Naive B cell (primary cell): ENCODE data around the gene MED13L. TPM values are rescaled to one million over a fixed set of nuclear protein-coding genes. Genes with fewer than 3 reads are reported as not detected.

Experiments
- ATAC-seq, 2 donors: fragments of 150-1000 bp; cut with Tn5 transposase; 2 replicates each; pipeline ENCODE4 v1.10.0; 2021; ENCODE audit warnings: low read depth in 2 of 2, mild to moderate bottlenecking in 2 of 2, moderate library complexity in 2 of 2
- DNase-seq: peaks from one replicate; pipeline ENCODE4 v3.0.0; 2022
- H3K27ac Mint-ChIP-seq, 6 donors: one replicate each; pipeline ENCODE4 v1.8.0; 2020 to 2022; ENCODE audit warnings: mild to moderate bottlenecking in 6 of 6, mixed read lengths in 6 of 6, moderate library complexity in 5 of 6, inconsistent platforms in 2 of 6
- H3K27me3 Mint-ChIP-seq, 3 donors: one replicate each; pipeline ENCODE4 v1.8.0; 2021 to 2022; ENCODE audit warnings: mixed read lengths in 3 of 3, mild to moderate bottlenecking in 1 of 3
- H3K36me3 Mint-ChIP-seq, 2 donors: one replicate each; pipeline ENCODE4 v1.8.0; 2020 to 2022; ENCODE audit warnings: mixed read lengths in 2 of 2, inconsistent platforms in 1 of 2, mild to moderate bottlenecking in 1 of 2
- H3K4me1 Mint-ChIP-seq, 3 donors: one replicate each; pipeline ENCODE4 v1.8.0; 2020 to 2022; ENCODE audit warnings: mixed read lengths in 3 of 3, inconsistent platforms in 1 of 3, mild to moderate bottlenecking in 1 of 3, moderate library complexity in 1 of 3
- H3K4me3 Mint-ChIP-seq, 8 donors: one replicate each; pipeline ENCODE4 v1.8.0; 2020 to 2022; ENCODE audit warnings: mild to moderate bottlenecking in 8 of 8, mixed read lengths in 8 of 8, moderate library complexity in 8 of 8, inconsistent platforms in 2 of 8
- H3K9me3 Mint-ChIP-seq, 7 donors: one replicate each; pipeline ENCODE4 v1.8.0; 2020 to 2022; ENCODE audit warnings: mixed read lengths in 7 of 7, mild to moderate bottlenecking in 5 of 7, inconsistent platforms in 2 of 7, moderate library complexity in 1 of 7
- polyA plus RNA-seq, 6 donors: library from polyadenylated mRNA; unstranded; fragments of 300-500 nt; fragmentation: Illumina TruSeq; gene quantifications; one replicate each; pipeline ENCODE4 v1.2.3, GENCODE V29; 2021; ENCODE audit warnings: low read depth in 6 of 6

Gene MED13L
- polyA plus RNA-seq, 6 donors from 2014 or later: 12.5 to 19.2 (median 16.2) TPM

DNA sequence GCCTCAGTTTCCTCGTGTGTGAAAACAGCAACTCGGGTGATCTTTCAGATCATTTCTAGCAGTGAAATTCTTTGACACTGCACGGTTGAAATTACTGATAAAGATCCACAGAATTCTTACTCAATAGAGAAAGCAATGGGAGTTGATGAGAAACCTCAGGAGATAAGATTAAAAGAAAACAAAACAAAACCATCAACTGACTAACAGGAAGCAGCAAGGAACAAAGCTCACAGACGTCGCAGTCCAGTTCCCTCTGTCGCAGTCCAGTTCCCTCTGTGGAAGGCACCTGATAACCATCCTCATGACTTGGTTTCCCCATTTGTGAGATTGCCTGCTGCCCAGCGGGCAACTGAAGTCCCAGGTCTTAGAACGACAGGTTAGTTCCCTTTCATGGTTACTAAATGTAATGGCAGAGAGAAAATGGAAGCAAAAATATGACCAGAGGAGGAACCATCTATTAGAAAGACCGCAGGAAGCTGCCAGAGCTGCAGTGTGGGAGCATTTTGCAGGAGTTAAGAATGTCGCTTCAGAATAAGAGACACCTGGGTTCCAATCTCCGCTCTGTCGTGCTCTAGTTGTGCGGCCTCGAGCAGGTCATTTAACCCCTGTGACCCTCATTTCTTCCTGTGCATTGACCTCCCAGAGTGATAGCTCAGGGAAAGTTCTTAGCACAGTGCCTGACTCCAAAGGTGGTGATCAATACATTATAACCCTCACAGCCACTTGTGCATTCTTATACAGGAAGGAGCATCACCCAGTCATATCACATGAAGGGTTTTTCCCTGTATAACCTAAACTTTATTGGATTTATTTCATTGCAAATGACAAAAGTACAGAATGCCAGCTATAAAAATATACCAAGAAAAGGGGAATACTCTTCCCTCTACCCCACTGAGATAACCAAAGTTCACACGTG is 5.1 kb upstream of the MED13L start:
- peak overlapping the region in 5 of 6 donors; percentile 24 to 94 (median 67) for H3K27ac Mint-ChIP-seq
- H3K4me1 Mint-ChIP-seq: peaks cover 13 to 27% (median 25%) of the 10 kb centered on the region in 3 donors
- ATAC-seq: no peak

DNA sequence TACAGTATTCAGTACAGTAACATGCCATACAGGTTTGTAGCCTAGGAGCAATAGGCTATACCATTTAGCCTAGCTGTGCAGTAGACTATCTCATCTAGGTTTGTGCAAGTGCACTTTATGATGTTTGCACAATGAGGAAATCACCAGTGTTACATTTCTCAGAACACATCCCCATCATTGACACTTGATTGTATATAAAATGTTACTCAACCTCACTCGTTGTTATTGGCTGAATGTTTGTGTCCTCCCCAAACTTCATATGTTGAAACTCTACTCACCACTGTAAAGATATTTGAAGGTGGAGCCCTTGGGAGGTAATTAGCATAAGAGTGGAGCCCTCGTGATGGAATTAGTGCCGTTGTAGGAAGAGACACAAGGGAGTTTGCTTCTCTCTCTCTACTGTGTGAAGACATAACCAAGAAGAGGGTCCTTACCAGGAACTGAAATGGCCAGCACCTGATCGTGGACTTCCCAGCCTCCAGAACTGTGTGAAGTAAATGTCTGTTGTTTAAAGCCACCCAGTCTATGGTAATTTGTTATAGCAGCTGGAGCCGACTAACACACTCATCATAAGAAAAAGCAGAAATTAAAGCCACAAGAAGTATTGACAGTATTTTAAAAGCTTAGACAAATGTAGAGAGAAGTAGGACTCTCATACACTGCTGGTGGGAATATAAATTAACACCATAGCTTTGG is 3.2 kb upstream of the MED13L start:
- Mint-ChIP-seq H3K9me3 (no peaks in the 10 kb centered on the region), H3K27me3 (peaks cover 0 to 5% (median 0%) of the 10 kb centered on the region in 3 donors), H3K4me1 (peaks cover 19 to 30% (median 29%) of the 10 kb centered on the region in 3 donors), H3K4me3 (peak overlapping the region in 1 of 8 donors; percentile 85), H3K36me3 (peaks cover 0 to 7% of the 10 kb centered on the region in 2 donors), H3K27ac (no peak overlapping the region)
- no peak for DNase-seq
- no peak for ATAC-seq

More for the DNA sequence above, 5.1 kb upstream of the MED13L start:
- Mint-ChIP-seq H3K27me3 (peaks cover 0 to 5% (median 0%) of the 10 kb centered on the region in 3 donors), H3K9me3 (no peaks in the 10 kb centered on the region), H3K4me3 (peak overlapping the region; percentile 65 to 90 (median 84)), H3K36me3 (no peaks in the 10 kb centered on the region)
- peak; percentile 12 for DNase-seq

DNA sequence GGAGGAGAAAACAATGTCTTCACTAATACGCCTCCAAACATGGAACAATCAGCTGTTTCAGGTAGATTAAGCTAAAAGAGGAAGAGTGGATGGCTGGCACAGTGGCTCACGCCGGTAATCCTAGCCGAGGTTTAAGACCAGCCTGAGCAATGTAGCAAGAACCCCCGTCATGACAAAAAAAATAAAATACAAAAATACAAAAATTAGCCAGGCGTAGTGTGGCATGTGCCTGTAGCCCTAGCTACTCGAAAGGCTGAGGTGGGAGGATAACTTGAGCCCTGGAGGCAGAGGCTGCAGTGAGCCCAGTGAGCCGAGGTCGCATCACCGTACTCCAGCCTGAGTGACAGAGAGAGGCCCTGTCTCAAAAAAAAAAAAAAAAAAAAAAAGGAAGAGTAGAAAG is 1.2 kb upstream of the MED13L start:
- Mint-ChIP-seq H3K4me3 (peak overlapping the region; percentile 78 to 92 (median 90)), H3K4me1 (peaks cover 33 to 50% (median 48%) of the 10 kb centered on the region in 3 donors), H3K27ac (peak overlapping the region in 5 of 6 donors; percentile 60 to 97 (median 87)), H3K9me3 (no peaks in the 10 kb centered on the region), H3K27me3 (no peaks in the 10 kb centered on the region), H3K36me3 (peaks cover 0 to 7% of the 10 kb centered on the region in 2 donors)
- DNase-seq: peak; percentile 23
- ATAC-seq: no peak

DNA sequence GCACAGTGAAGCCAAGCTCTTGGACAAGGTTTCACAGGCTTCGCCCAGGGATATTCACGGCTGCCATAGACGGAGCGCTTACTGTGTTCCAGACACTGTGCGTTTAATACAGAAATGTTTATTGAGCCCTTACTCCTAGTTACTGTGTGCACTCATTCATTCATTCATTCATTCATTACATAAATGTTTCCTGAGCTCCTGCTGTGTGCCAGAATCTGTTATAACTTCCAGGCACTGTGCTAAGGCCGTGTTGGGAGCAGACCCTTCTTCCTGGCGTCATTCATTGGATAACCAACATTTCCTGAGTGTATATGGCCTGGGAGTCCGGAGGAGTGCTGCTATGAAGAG is 760 bp upstream of the MED13L start:
- H3K4me1 Mint-ChIP-seq: peaks cover 36 to 54% (median 52%) of the 10 kb centered on the region in 3 donors
- H3K27ac Mint-ChIP-seq: peak overlapping the region in 5 of 6 donors; percentile 60 to 97 (median 87)
- H3K36me3 Mint-ChIP-seq: peaks cover 0 to 7% of the 10 kb centered on the region in 2 donors
- no peak for DNase-seq
- no peaks in the 10 kb centered on the region for H3K9me3 Mint-ChIP-seq
- no peaks in the 10 kb centered on the region for H3K27me3 Mint-ChIP-seq
- peak overlapping the region; percentile 78 to 92 (median 90) for H3K4me3 Mint-ChIP-seq
- no peak for ATAC-seq

DNA sequence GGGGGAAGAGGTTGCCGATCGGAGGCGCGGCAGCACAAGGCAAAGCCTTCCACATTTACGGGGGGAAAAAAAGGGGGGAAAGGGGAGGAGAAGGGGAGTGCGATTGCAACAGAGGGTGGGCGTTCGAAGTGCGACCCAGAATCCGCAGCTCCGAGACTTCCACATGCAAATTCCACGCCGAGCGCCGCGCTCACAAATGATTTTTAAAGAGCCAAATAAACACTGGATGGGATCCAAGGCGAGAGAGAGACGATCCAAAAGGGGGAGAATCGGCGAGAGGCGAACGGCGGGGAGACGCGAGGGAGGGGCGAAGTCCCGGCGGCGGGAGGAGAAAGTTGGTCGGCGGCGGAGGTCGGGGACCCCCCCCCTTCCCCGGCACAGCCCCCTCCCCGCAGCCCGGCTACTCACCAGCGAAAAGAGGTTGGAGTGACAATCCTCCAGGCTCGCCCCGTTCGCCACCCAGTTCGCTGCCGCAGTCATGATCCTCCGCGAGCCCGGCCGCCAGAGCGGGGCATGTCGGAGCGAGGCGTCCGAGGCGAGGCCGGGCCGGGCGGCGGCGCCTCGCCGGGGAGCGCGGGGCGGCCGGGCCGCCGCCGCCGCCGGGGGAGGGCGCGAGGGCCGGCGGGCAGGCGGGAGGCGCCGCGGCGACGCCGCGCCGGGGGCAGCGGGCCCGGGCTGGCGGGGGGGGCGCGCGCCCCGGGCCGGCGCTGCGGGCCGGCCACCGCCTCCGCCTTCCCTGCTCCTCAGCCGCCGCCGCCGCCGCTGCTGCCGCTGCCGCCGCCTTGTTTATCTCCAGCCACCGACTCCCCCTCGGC is 634 bp downstream of the MED13L start:
- Mint-ChIP-seq H3K4me1 (peaks cover 31 to 54% (median 51%) of the 10 kb centered on the region in 3 donors), H3K9me3 (no peaks in the 10 kb centered on the region), H3K36me3 (peaks cover 0 to 7% of the 10 kb centered on the region in 2 donors), H3K4me3 (peak overlapping the region; percentile 84 to 100 (median 99)), H3K27ac (peak overlapping the region; percentile 95 to 99 (median 97)), H3K27me3 (no peaks in the 10 kb centered on the region)
- ATAC-seq (peak; percentile 45 to 50), DNase-seq (peak; percentile 69)

DNA sequence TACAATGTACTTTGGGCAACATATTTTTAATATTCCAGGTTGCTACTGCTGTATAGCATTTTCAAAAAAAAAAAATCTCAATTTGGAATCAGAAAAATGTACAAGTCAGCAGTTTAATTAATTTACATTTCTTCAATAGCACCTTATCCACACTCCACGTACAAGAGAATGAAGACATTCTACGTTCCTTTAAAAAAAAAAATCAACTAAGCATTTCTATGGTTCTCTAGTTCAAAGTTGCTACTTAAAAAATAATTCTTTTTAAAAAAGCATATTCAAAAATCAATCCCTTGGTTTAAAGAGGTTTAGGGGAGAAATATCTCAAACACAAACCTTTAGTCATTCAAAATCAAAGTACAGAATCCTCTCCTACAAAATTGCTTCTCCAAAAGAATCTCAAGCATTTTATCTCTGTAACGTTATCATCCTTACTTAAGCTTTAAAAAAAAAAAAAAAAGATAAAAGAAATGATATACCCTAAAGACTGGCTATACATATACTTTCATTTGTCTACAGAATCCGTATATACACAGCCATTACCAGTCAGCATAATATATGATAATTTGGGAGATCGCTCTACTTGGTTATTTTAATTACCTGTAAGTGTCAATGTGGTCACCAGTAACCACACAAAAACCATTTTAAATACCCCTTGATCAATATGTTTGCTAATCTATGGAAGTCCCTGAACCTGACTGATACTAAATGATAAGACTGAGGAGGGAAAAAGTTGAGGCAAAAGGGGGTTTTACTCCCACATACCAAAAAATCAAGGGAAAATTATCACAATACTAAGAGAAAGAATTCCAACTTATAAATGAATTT is 2.7 kb downstream of the MED13L start:
- Mint-ChIP-seq H3K9me3 (no peaks in the 10 kb centered on the region), H3K4me3 (peak overlapping the region; percentile 43 to 99 (median 84)), H3K36me3 (peaks cover 0 to 7% of the 10 kb centered on the region in 2 donors), H3K27ac (peak overlapping the region in 3 of 6 donors; percentile 18 to 97 (median 65)), H3K27me3 (no peaks in the 10 kb centered on the region), H3K4me1 (peaks cover 35 to 67% (median 56%) of the 10 kb centered on the region in 3 donors)
- no peak for DNase-seq
- no peak for ATAC-seq

DNA sequence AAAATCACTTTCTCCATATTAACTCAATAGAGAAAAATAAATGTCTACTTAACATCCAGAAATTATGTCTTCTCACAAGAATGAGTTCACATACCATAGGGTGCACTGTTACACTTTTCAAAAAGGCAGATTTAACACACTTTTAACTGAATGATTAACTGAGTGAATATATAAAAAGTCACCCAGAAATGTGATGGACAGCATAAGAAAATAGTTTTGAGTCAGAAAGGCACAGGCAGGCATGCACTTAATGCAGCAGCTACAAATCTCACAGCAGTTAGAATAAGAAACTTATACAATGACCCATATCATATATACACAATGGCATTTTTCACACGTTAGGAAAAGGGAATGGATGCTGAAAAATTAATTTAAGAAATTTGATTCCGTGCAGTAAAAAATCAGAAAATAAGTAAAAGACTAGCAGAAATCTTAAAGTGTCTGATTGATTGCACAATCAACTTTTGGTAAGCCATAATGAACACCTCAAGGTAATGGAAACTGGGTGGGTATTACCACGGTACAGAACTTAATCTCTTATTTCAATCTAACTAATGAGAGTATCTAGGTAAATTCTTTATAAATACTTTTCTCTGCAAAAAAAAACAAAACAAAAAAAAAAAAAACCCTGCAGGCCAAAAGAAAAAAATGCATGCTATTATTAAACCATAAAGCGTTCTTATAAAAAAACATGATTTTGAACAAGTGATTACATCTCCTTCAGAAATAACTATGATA is 3.5 kb downstream of the MED13L start:
- H3K27me3 Mint-ChIP-seq: no peaks in the 10 kb centered on the region
- peaks cover 0 to 7% of the 10 kb centered on the region in 2 donors for H3K36me3 Mint-ChIP-seq
- H3K4me3 Mint-ChIP-seq: peak overlapping the region; percentile 43 to 99 (median 78)
- peak overlapping the region in 1 of 6 donors; percentile 7 for H3K27ac Mint-ChIP-seq
- DNase-seq (no peak), ATAC-seq (no peak)
- peaks cover 40 to 70% (median 60%) of the 10 kb centered on the region in 3 donors for H3K4me1 Mint-ChIP-seq
- no peaks in the 10 kb centered on the region for H3K9me3 Mint-ChIP-seq

DNA sequence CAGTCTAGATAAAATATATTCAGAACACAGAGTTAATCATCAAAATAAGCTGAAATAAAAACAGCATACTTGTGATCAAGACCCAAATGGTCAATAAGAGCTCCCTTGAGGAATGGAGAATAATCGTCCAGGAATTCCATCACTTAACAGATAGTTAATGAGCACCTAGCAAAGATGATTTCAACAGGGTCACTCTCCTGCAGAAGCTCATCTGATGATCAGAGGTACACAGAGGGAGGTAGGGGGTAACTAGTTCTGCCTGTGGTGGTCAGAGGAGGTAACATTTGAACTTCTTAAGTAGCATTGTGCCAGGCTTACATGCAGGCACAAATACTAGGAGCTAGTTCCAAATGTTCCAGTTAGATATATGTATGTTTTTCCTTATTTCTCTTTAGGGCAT is 9.5 kb downstream of the MED13L start:
- no peak overlapping the region for H3K4me3 Mint-ChIP-seq
- H3K9me3 Mint-ChIP-seq: no peaks in the 10 kb centered on the region
- ATAC-seq (no peak), DNase-seq (no peak)
- no peaks in the 10 kb centered on the region for H3K27me3 Mint-ChIP-seq
- no peaks in the 10 kb centered on the region for H3K36me3 Mint-ChIP-seq
- peaks cover 21 to 36% (median 24%) of the 10 kb centered on the region in 3 donors for H3K4me1 Mint-ChIP-seq
- H3K27ac Mint-ChIP-seq: no peak overlapping the region

DNA sequence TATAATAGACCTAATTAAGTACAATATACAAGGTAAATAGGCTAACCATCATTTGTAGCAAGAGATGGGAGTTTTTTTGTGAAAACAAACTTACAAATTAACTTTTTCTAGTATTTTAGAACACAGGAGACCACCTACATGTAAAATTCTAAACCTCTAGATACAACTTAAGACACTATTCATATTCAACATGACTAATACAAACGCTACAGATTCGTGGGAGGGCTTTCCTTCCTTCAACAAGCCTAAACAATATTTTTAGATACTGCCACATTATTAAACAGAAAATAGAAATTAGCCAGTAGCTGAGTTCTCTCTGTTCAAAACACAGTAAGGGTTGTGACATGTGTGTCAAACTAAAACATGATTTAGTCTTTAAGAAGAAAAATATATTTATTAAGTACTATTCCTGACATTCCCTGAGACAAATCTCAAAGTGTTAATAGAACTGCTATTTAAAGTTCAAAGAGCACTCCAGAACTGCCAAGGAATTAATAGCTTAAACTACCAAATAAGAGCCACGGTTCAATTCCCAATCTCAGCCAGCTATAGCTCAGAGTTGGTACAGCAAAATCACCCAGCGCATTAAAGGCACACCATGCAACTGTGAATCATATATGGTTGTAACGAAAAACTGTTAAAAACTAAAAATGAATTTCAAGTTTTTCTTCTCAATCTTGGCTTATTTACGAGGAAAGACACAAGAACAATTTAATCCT is 10.7 kb downstream of the MED13L start:
- H3K4me1 Mint-ChIP-seq: peaks cover 19 to 34% (median 25%) of the 10 kb centered on the region in 3 donors
- no peak overlapping the region for H3K4me3 Mint-ChIP-seq
- ATAC-seq: no peak
- no peak for DNase-seq
- H3K27ac Mint-ChIP-seq: no peak overlapping the region
- no peaks in the 10 kb centered on the region for H3K27me3 Mint-ChIP-seq
- H3K9me3 Mint-ChIP-seq: no peaks in the 10 kb centered on the region
- H3K36me3 Mint-ChIP-seq: no peaks in the 10 kb centered on the region

DNA sequence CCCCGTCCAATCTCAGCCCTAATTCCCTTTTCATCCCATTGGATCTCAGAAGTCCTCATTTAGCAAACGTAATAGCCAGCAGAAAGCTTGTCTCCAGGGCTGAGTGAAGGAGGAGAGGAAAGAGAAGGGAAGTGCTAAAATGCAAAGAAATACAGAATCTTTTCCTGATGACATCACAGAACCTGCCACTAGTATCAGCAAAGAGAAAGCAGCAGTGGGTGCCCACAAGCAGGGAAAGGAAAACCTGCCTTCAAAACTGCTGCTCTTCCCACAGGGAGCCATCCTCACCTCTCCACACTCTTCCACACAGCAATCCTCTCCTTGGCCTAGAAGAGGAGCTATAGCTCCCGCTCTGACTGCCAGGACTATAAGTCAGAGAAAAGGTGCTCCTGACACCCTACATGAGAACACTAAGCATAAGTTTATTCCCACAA is 11.3 kb downstream of the MED13L start:
- no peak overlapping the region for H3K4me3 Mint-ChIP-seq
- H3K27me3 Mint-ChIP-seq: no peaks in the 10 kb centered on the region
- no peaks in the 10 kb centered on the region for H3K9me3 Mint-ChIP-seq
- no peak overlapping the region for H3K27ac Mint-ChIP-seq
- no peaks in the 10 kb centered on the region for H3K36me3 Mint-ChIP-seq
- ATAC-seq (no peak), DNase-seq (no peak)
- H3K4me1 Mint-ChIP-seq: peaks cover 23 to 34% (median 30%) of the 10 kb centered on the region in 3 donors

DNA sequence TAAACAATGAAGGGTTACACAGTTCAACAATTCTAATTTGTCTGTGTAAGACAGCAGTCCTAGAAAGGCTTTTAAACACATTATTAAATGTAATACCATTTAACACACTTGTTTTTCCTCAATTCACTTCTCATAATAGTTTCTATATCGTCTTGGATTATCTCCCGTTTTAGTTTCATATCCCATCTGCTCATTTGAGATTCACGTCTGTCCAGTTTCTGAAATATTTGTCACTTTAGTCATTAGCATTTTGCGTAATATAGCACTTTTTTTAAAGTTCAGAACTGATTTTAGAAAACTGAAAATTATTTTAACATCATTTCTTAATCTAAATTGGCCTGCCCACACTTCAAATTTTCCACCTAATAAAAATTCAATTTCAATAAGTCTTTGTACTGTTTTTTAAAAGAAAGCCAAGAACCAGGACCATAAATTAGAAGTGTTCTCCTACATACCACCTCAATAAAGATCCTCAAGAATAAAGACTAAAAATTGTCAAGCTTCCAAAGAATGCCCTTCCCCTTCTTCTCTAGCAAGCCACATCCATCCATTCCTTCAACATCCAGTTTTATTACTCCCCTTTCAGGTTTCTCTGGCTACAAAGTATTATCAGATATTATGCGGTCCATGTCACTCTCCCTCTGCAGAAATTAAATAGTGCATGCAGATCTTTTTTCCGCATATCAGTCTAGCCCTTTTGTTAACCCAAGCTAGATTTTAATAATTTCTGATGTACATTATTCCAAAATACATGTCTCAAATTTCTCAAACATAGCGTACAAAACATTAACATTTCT is 11.9 kb downstream of the MED13L start:
- no peaks in the 10 kb centered on the region for H3K36me3 Mint-ChIP-seq
- DNase-seq (no peak), ATAC-seq (no peak)
- peaks cover 28 to 38% (median 36%) of the 10 kb centered on the region in 3 donors for H3K4me1 Mint-ChIP-seq
- no peak overlapping the region for H3K27ac Mint-ChIP-seq
- H3K27me3 Mint-ChIP-seq: no peaks in the 10 kb centered on the region
- no peaks in the 10 kb centered on the region for H3K9me3 Mint-ChIP-seq
- H3K4me3 Mint-ChIP-seq: no peak overlapping the region
